GM18511 (cell line): ENCODE measurements around the gene SPARC.
A peak's percentile ranks its signal among the peaks of the same experiment; 100 is the strongest.

Experiments
- ATAC-seq: cut with Tn5 transposase; IDR thresholded peaks from one replicate; pipeline ENCODE4 v1.9.1; 2021; ENCODE audit warnings: mild to moderate bottlenecking, moderate library complexity; ENCODE audit not compliant: unreplicated experiment

SPARC gene

DNA sequence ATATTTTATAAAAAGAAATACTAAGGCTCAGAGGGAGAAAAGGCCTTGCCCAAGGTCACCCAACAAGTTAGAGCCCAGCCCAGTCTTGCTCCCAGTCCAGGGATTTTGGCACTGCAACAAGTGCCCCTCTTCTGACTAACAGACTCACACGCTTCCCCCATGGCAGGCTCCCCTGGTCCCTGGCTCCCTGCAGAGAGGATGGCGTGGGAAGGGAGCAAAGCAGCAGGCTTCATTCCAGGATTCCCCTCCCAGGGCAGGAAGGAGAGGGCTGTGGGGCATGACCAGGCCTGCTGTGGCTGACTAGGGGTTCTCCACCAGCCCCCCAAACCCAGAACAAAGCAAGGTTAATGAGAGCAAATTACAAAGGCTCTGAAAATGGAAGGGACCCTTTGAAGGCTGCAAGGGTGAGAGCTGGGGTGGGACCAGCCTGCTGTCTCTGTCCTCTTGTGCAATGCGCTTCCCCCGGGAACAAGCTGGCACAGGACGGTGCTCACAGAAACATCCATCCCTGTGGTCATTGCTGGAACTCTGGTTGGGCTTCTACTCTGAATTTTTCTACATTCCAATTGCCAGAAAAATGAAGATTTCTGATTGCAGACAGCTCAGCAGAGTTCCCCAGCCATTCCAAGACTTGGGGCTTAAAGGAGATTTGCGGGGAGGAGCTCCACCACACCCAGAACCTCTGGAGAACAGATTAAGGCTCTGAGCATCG lies 58.4 kb downstream of the SPARC start:
- ATAC-seq: no peak

DNA sequence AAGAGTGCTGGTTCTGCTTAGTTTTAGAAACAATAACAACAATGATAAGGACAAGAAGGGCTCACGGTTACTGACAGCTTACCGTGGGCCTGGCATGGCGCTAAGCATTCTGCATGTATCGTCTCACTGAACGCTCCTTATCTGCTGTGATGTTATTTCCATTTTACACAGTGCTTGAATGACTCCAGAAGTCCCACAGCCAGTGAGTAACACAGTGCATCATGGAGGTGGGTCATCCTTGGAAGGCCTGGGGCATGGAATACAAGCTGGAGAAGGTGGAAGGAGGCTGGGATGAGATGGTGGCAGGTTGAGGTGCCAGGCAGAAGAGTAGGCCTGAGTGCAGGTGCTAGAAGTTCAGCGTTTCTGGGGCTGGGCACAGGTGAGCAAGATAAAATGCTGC lies 59.1 kb downstream of the SPARC start:
- ATAC-seq: no peak

- ATAC-seq: no peak
Observed at GRCh38 chr5:151625285-151625684, 61.4 kb downstream of the SPARC start.

GRCh38 chr5:151624476-151624875 lies 62.2 kb downstream of the SPARC start:
- ATAC-seq: no peak

- ATAC-seq: no peak
Observed at GRCh38 chr5:151622367-151623088, 64.2 kb downstream of the SPARC start.

GRCh38 chr5:151620461-151620840 lies 66.3 kb downstream of the SPARC start:
- no peak for ATAC-seq

- no peak for ATAC-seq
Observed at GRCh38 chr5:151619812-151620460, 66.8 kb downstream of the SPARC start.

GRCh38 chr5:151618907-151619306 lies 67.8 kb downstream of the SPARC start:
- ATAC-seq: no peak

DNA sequence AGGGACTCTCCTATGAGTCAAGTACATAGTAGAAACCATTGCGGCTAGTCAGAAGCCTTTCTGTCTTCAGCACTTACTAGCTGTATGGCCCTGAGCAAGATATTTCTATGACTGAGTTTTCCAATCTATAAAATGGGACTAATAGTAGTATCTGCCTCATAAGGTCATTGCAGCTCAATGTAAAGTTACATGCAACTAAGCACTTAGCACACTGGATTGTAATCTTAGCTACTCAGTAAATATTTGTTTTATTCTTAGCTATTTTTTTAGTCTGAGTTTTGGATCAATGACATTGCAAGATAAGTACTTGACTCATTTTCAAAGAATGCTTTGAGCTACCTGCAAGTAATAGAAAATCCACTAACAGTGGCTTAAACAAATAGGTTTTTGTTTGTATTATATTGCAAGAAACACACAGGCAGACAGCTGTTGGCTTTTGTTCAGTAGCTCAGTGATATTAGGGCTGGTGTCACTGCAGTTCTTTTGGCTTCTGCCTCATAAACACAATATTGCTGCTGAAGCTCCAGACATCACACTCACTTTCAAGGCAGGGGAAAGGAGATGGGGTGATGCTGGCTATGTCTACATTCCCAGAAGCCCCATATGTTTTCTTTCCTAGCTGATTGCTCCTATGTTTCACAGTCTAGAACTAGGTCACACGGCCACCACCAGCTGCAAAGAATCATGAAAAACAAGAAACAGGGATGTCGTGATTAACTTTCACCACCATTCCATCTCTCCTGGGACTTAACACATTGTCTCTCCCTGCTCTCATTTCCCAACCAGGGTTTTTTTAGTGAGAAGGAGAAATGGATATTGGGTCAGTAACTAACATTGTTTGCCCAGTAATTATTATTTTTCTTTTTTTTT lies 68.6 kb downstream of the SPARC start:
- ATAC-seq: no peak

DNA sequence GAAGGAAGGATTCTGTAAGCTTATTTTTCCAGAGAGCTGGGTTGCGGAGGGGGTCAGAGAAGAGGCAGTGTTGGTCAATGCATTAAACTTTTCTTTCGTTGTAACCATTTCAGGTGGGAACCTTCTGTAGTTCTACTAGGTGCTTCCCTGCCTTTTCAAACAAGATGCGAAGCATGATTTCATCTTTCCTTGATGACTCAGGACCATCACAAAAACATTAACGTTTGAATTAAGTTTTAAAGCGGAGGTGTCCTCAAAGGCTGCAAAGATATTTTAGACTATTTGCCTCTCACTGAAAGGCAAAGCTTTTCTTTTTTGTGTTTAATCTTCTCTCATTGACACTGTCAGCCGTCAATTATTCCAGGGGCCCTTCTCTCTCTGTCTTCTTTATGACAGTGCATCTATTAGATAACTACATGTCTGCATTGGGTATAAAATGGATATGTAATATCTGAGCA lies 69.3 kb downstream of the SPARC start:
- no peak for ATAC-seq

DNA sequence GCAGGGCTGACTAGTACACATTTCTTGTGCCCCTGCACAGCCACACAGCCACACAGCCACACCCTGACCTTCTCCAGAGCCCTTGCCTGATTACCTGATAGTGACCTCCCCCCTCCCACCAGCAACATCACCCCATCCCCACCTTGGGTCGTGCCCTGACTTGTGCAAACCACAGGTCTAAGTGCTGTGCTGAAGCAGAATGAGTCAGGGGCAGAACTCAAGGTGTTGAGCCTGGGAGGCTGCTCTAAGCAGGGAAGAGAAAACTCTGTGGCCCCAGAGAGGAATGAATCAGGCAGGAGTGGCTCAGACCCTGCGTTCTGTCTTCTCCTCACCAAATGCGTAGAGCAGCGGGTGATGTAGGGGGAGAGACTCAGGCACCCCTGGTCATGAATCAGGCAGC lies 71.3 kb downstream of the SPARC start:
- ATAC-seq: peak; percentile 54

GRCh38 chr5:151614565-151614964 lies 72.2 kb downstream of the SPARC start:
- no peak for ATAC-seq

- ATAC-seq: peak; percentile 78
Observed at GRCh38 chr5:151612689-151613427, 73.9 kb downstream of the SPARC start.

GRCh38 chr5:151611127-151611775 lies 75.5 kb downstream of the SPARC start:
- no peak for ATAC-seq
